Measurements from ENCODE around the gene GPC6. TPM values are rescaled to one million over a fixed set of nuclear protein-coding genes. Genes with fewer than 3 reads are reported as not detected.
"Not testable (repeated sequence)": the region's sequence is repeated elsewhere in the genome, so short reads cannot be mapped to it uniquely, and the experiment has no call there.

GPC6 gene
- total RNA-seq, 1 donor from 2014 or later = 63.0 TPM

GRCh38 chr13:93450761-93451160 is 224.2 kb downstream of the GPC6 start:
- peaks cover 16% of the 10 kb centered on the region for H3K4me1 Mint-ChIP-seq (ENCODE audit: low read depth, unreplicated experiment)
- no peak for DNase-seq (ENCODE audit: low read depth)
- H3K27ac Mint-ChIP-seq (ENCODE audit: unreplicated experiment) = no peak overlapping the region
- Histone ChIP-seq H3K4me3 (ENCODE audit: insufficient read depth, low read depth, low read length) (no peak overlapping the region), H3K9me3 (ENCODE audit: insufficient read depth, low read depth, low read length) (no peaks in the 10 kb centered on the region), H3K36me3 (ENCODE audit: insufficient read depth, low read length) (no peaks in the 10 kb centered on the region), H3K4me1 (ENCODE audit: insufficient read depth, low read length) (no peaks in the 10 kb centered on the region), H2AFZ (ENCODE audit: low read depth, low read length) (no peak overlapping the region), H3K9ac (ENCODE audit: low read length) (no peak overlapping the region), H3K27me3 (ENCODE audit: insufficient read depth, low read length) (no peaks in the 10 kb centered on the region), H4K20me1 (ENCODE audit: insufficient read depth, low read length) (peaks cover 11% of the 10 kb centered on the region), H3K79me2 (ENCODE audit: insufficient read depth, low read length) (no peaks in the 10 kb centered on the region), H3K4me2 (ENCODE audit: low read length) (no peak overlapping the region), H3K27ac (ENCODE audit: low read depth, low read length) (no peak overlapping the region)
- TF ChIP-seq CTCF (IDR thresholded peaks at IDR 0.05; ENCODE audit: insufficient read depth, low read depth, low read length) = no peak
- TF ChIP-seq EZH2 (IDR thresholded peaks at IDR 0.05; ENCODE audit: insufficient read depth, low read length) = no peak
- no peaks in the 10 kb centered on the region for H3K27me3 Mint-ChIP-seq (ENCODE audit: low read depth, unreplicated experiment)
- H3K4me3 Mint-ChIP-seq (ENCODE audit: unreplicated experiment) = no peak overlapping the region
- peaks cover 2% of the 10 kb centered on the region for H3K36me3 Mint-ChIP-seq (ENCODE audit: low read depth, unreplicated experiment)
- H3K9me3 Mint-ChIP-seq (ENCODE audit: unreplicated experiment) = no peaks in the 10 kb centered on the region
- FAIRE-seq = no peak

GRCh38 chr13:93454676-93455235 is 228.1 kb downstream of the GPC6 start:
- H3K4me2 ChIP-seq (ENCODE audit: low read length); FAIRE-seq; H3K4me1 Mint-ChIP-seq (ENCODE audit: low read depth, unreplicated experiment); H3K79me2 ChIP-seq (ENCODE audit: insufficient read depth, low read length); H3K36me3 ChIP-seq (ENCODE audit: insufficient read depth, low read length); H3K27me3 Mint-ChIP-seq (ENCODE audit: low read depth, unreplicated experiment); H2AFZ ChIP-seq (ENCODE audit: low read depth, low read length); H3K27ac ChIP-seq (ENCODE audit: low read depth, low read length); H3K27me3 ChIP-seq (ENCODE audit: insufficient read depth, low read length); H3K9ac ChIP-seq (ENCODE audit: low read length); H3K36me3 Mint-ChIP-seq (ENCODE audit: low read depth, unreplicated experiment); H3K4me3 Mint-ChIP-seq (ENCODE audit: unreplicated experiment); H3K9me3 ChIP-seq (ENCODE audit: insufficient read depth, low read depth, low read length); DNase-seq (ENCODE audit: low read depth); H3K27ac Mint-ChIP-seq (ENCODE audit: unreplicated experiment); H3K4me3 ChIP-seq (ENCODE audit: insufficient read depth, low read depth, low read length); H3K9me3 Mint-ChIP-seq (ENCODE audit: unreplicated experiment); H3K4me1 ChIP-seq (ENCODE audit: insufficient read depth, low read length): not testable (repeated sequence)
- peaks cover 22% of the 10 kb centered on the region for H4K20me1 ChIP-seq (ENCODE audit: insufficient read depth, low read length)

- Mint-ChIP-seq H3K27ac (ENCODE audit: unreplicated experiment) (no peak overlapping the region), H3K36me3 (ENCODE audit: low read depth, unreplicated experiment) (no peaks in the 10 kb centered on the region), H3K9me3 (ENCODE audit: unreplicated experiment) (no peaks in the 10 kb centered on the region), H3K27me3 (ENCODE audit: low read depth, unreplicated experiment) (no peaks in the 10 kb centered on the region), H3K4me3 (ENCODE audit: unreplicated experiment) (no peak overlapping the region), H3K4me1 (ENCODE audit: low read depth, unreplicated experiment) (peaks cover 3% of the 10 kb centered on the region)
- TF ChIP-seq CTCF (IDR thresholded peaks at IDR 0.05; ENCODE audit: insufficient read depth, low read depth, low read length) (no peak), EZH2 (IDR thresholded peaks at IDR 0.05; ENCODE audit: insufficient read depth, low read length) (no peak)
- no peaks in the 10 kb centered on the region for H3K36me3 ChIP-seq (ENCODE audit: insufficient read depth, low read length)
- no peak overlapping the region for H3K4me2 ChIP-seq (ENCODE audit: low read length)
- H3K27me3 ChIP-seq (ENCODE audit: insufficient read depth, low read length) = no peaks in the 10 kb centered on the region
- DNase-seq (ENCODE audit: low read depth) = no peak
- H3K27ac ChIP-seq (ENCODE audit: low read depth, low read length) = no peak overlapping the region
- H3K4me1 ChIP-seq (ENCODE audit: insufficient read depth, low read length) = no peaks in the 10 kb centered on the region
- no peak overlapping the region for H3K9ac ChIP-seq (ENCODE audit: low read length)
- peaks cover 26% of the 10 kb centered on the region for H4K20me1 ChIP-seq (ENCODE audit: insufficient read depth, low read length)
- H3K4me3 ChIP-seq (ENCODE audit: insufficient read depth, low read depth, low read length) = no peak overlapping the region
- no peaks in the 10 kb centered on the region for H3K79me2 ChIP-seq (ENCODE audit: insufficient read depth, low read length)
- no peak overlapping the region for H2AFZ ChIP-seq (ENCODE audit: low read depth, low read length)
- FAIRE-seq = no peak
- H3K9me3 ChIP-seq (ENCODE audit: insufficient read depth, low read depth, low read length) = no peaks in the 10 kb centered on the region
Measured at GRCh38 chr13:93455861-93456260, 229.3 kb downstream of the GPC6 start.

Data from astrocyte (in vitro differentiated cells and primary cell).